Chondrocyte (in vitro differentiated cells): ENCODE measurements around the gene ASXL2. TPM values are rescaled to one million over a fixed set of nuclear protein-coding genes. Genes with fewer than 3 reads are reported as not detected.

Experiments used
- DNase-seq: peaks from one replicate; pipeline ENCODE4 v3.0.0; 2021; ENCODE audit warnings: mixed read lengths, low spot score
- H3K27ac Mint-ChIP-seq: one replicate; pipeline ENCODE4 v1.8.0; 2021; ENCODE audit warnings: mild to moderate bottlenecking, moderate library complexity, mixed read lengths; ENCODE audit not compliant: unreplicated experiment
- H3K27me3 Mint-ChIP-seq: 2 replicates; pipeline ENCODE4 v1.8.0; 2021; ENCODE audit warnings: low read depth, mixed read lengths
- H3K36me3 Mint-ChIP-seq: 2 replicates; pipeline ENCODE4 v1.8.0; 2021; ENCODE audit warnings: low read depth, mixed read lengths
- H3K4me1 Mint-ChIP-seq: 2 replicates; pipeline ENCODE4 v1.8.0; 2021; ENCODE audit warnings: low read depth, mild to moderate bottlenecking, mixed read lengths
- H3K4me3 Mint-ChIP-seq: one replicate; pipeline ENCODE4 v1.8.0; 2021; ENCODE audit warnings: mild to moderate bottlenecking, moderate library complexity, mixed read lengths; ENCODE audit not compliant: unreplicated experiment
- H3K9me3 Mint-ChIP-seq: 2 replicates; pipeline ENCODE4 v1.8.0; 2021; ENCODE audit warnings: low read depth, mixed read lengths
- total RNA-seq: library from RNA; stranded (reverse); gene quantifications from 3 replicates; pipeline ENCODE4 v1.2.1, GENCODE V29; 2021
- TF ChIP-seq, protein P1 (sequence below): fragments of 200-600 bp; sonication (generic); IDR thresholded peaks from 2 replicates; pipeline ENCODE4 v1.5.0; 2021; ENCODE audit warnings: antibody characterized with exemption, mild to moderate bottlenecking, moderate library complexity

ASXL2 gene
- total RNA-seq, 1 donor from 2014 or later, result 24.7 TPM

DNA sequence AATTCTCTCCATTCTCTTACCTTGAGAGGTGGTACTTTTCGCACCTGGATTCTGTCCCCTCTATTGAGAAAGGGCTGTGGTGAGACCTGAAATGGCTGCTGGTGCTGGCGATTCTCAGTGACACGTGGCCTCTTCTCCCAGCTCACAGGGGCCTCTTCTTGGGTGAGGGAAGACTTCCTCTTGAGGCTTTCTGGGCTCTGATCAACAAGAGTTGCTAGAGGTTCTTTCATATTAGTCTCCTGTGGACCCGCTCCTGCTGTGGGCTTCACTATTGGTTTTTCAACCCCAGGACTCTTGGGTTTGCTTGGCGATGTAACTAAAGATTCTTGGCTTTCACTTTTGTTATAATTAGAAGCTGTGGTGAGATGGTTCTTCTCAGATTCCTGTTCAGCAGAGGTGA lies 128.6 kb downstream of the ASXL2 start:
- TF ChIP-seq, protein P1, sequence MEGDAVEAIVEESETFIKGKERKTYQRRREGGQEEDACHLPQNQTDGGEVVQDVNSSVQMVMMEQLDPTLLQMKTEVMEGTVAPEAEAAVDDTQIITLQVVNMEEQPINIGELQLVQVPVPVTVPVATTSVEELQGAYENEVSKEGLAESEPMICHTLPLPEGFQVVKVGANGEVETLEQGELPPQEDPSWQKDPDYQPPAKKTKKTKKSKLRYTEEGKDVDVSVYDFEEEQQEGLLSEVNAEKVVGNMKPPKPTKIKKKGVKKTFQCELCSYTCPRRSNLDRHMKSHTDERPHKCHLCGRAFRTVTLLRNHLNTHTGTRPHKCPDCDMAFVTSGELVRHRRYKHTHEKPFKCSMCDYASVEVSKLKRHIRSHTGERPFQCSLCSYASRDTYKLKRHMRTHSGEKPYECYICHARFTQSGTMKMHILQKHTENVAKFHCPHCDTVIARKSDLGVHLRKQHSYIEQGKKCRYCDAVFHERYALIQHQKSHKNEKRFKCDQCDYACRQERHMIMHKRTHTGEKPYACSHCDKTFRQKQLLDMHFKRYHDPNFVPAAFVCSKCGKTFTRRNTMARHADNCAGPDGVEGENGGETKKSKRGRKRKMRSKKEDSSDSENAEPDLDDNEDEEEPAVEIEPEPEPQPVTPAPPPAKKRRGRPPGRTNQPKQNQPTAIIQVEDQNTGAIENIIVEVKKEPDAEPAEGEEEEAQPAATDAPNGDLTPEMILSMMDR, result no peak
- no peak overlapping the region for H3K4me3 Mint-ChIP-seq
- no peak overlapping the region for H3K27ac Mint-ChIP-seq
- no peak for DNase-seq
- no peaks in the 10 kb centered on the region for H3K4me1 Mint-ChIP-seq
- no peaks in the 10 kb centered on the region for H3K9me3 Mint-ChIP-seq
- H3K36me3 Mint-ChIP-seq, result peaks cover 38% of the 10 kb centered on the region
- H3K27me3 Mint-ChIP-seq, result no peaks in the 10 kb centered on the region

DNA sequence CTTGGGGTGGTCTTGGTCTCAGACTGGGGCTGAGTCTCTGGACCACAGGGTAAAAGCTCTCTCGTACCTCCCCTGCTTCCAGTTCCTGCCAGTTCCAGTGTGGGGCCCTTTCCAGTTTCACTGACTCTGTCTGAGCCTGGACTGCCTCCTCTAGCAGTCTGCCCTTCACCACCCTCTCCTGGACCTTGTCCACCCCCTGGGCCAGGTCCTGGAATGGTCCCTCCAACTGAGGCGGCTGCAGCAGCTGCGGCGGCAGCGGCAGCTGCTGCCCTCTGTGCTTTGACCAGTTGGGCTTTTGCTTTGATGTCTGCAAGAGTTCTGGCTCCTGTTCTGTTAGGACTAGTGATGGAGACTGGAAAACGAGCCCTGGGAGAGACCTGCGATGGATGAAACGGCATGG lies 134.2 kb downstream of the ASXL2 start:
- Mint-ChIP-seq H3K4me1 (no peaks in the 10 kb centered on the region), H3K27ac (no peak overlapping the region), H3K27me3 (no peaks in the 10 kb centered on the region), H3K4me3 (no peak overlapping the region), H3K9me3 (no peaks in the 10 kb centered on the region), H3K36me3 (peaks cover 38% of the 10 kb centered on the region)
- TF ChIP-seq, protein P1, result no peak
- no peak for DNase-seq

DNA sequence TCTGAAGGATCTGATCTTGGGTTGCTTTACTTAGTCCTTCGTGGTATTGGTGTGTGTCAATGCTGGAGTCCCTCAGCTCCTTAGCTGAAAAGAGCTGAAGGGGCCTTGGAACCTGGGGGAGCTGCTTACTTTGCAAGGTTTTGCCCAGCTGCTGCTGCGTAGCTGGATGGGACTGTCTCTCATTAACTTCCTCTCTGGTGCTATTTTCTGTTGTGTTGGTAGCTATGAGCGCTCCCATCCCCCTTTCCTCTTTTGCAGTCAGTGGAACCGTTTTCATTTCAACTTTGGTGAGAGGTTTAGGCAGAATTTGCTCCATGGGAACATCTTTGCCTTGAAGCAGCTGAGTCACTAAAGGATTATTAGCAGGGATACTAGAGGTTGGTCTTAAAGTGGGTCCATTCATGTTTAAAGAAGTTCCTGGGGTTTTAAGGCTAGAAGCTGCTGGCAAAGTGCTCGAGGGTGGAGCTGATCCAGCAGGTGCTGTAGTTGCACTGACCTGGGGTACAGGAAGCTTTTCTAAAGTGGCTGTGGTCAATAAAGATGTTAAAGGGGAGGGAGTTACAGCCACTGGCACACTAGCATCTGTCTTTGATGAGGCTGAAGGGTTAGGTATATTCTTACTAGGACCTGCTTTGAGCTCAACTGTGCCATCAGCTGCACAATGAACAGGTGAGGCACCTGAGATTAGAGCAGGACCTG lies 135.0 kb downstream of the ASXL2 start:
- H3K27me3 Mint-ChIP-seq, result no peaks in the 10 kb centered on the region

DNA sequence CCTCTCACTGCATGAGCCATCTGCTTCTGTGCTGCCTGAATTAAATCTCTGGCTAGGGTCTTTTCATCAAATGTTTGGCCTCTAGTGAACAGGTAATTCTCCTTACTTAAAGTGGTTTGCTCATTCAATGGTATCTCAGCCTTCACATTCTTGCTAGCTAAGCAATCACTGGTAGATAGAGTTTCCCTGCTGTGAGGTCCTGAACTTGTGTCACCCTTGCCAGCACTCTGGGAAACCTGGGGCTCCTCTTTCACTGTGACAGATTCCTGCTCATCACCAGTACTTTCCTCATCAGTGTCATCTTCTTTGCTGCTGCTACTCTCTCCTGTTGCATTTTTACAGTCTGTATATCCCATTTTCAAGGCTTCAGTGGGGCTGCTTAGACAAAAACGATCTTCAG lies 135.8 kb downstream of the ASXL2 start:
- DNase-seq, result no peak
- no peaks in the 10 kb centered on the region for H3K4me1 Mint-ChIP-seq
- TF ChIP-seq, protein P1, result no peak

More for the DNA sequence above, 135.0 kb downstream of the ASXL2 start:
- Mint-ChIP-seq H3K27ac (no peak overlapping the region), H3K4me3 (no peak overlapping the region), H3K36me3 (peaks cover 34% of the 10 kb centered on the region), H3K9me3 (no peaks in the 10 kb centered on the region), H3K4me1 (no peaks in the 10 kb centered on the region)
- TF ChIP-seq, protein P1, result no peak
- DNase-seq, result no peak

DNA sequence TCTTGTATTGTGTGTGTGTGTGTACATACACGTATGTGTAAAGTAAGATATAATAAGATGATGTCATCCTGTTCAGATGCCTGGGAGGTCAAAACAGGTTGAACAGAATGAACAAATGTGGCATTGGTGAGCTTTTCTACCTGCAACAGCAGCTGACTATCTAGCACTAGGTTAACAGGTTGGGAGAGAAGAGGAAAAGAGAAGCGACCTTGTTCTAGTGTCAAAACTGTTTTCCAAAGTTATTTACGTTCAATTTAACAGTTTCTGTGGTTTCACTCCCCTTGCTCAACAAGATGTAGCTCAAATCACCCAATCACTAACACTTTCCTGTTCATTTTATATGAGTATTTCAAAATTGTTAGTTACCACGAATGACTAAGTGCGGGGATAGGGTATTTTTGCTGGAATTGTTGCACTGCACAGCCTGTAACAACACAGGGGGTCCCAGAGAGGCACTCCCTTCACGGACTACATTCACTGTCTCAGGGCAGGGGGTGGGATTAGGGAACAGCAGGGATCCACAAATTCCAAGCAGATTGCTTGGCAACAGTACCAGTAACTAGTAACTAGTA lies 137.4 kb downstream of the ASXL2 start:
- no peak for DNase-seq
- Mint-ChIP-seq H3K9me3 (no peaks in the 10 kb centered on the region), H3K27ac (no peak overlapping the region), H3K27me3 (no peaks in the 10 kb centered on the region), H3K36me3 (peaks cover 34% of the 10 kb centered on the region), H3K4me1 (no peaks in the 10 kb centered on the region), H3K4me3 (no peak overlapping the region)
- TF ChIP-seq, protein P1, result no peak

More for the DNA sequence above, 135.8 kb downstream of the ASXL2 start:
- Mint-ChIP-seq H3K9me3 (no peaks in the 10 kb centered on the region), H3K27ac (no peak overlapping the region), H3K36me3 (peaks cover 33% of the 10 kb centered on the region), H3K27me3 (no peaks in the 10 kb centered on the region), H3K4me3 (no peak overlapping the region)
